GM12878 (cell line): ENCODE results near the gene MGAT4B. TPM values are rescaled to one million over a fixed set of nuclear protein-coding genes. Genes with fewer than 3 reads are reported as not detected.

Experiments
- ATAC-seq: fragments of 200-7000 bp; cut with Tn5 transposase; 3 replicates; pipeline ENCODE4 v1.9.1; 2020; ENCODE audit warnings: mild to moderate bottlenecking, moderate library complexity
- BruUV-seq: library from RNA; stranded (reverse); fragments of 400-500 nt; replicated peaks from 2 replicates; lab custom pipeline; 2021; lab: Mats Ljungman, UMichigan
- CTCF ChIA-PET: fragments of 300-600 bp; sonication (Branson Sonifier 250); formaldehyde crosslinking; extraction: SDS; loops from one replicate; lab custom pipeline; 2021; ENCODE audit warnings: inconsistent platforms; lab: Yijun Ruan, JAX
- POLR2A ChIA-PET: fragments of 350-600 bp; formaldehyde crosslinking; extraction: SDS; loops from one replicate; lab custom pipeline; 2021; ENCODE audit warnings: inconsistent platforms; lab: Charles Lee
- RAD21 ChIA-PET: fragments of 300-600 bp; sonication (Branson Sonifier 250); formaldehyde crosslinking; loops from one replicate; lab custom pipeline; 2023; ENCODE audit warnings: antibody characterized with exemption; ENCODE audit not compliant: unreplicated experiment; lab: Charles Lee
- SMC1A ChIA-PET: fragments of 300-600 bp; sonication (Branson Sonifier 250); formaldehyde crosslinking; loops from one replicate; lab custom pipeline; 2023; ENCODE audit not compliant: unreplicated experiment, uncharacterized antibody; lab: Charles Lee
- DNase-seq: peaks from one replicate; pipeline ENCODE4 v3.0.0-alpha.2; 2011; ENCODE audit warnings: low read depth, low spot score
- FAIRE-seq: peaks from 3 replicates; lab custom pipeline; 2011; peaks lifted over from hg19 to GRCh38; lab: Jason Lieb, UNC
- H2AFZ ChIP-seq: 2 replicates; pipeline ENCODE4 v1.6.0; 2011; ENCODE audit warnings: low read depth, low read length, control low read depth; ENCODE audit not compliant: control insufficient read depth
- H3K27ac ChIP-seq: 2 replicates; pipeline ENCODE4 v1.5.1; 2011; ENCODE audit warnings: control low read depth; ENCODE audit not compliant: control insufficient read depth, insufficient read depth
- H3K27me3 ChIP-seq, 2 experiments: replicated peaks in 1 of 2; 2 replicates each; pipeline versions ENCODE4 v1.6.0 to v1.6.1; 2011; ENCODE audit warnings: low read length in 1 of 2; ENCODE audit not compliant: control insufficient read depth in 2 of 2, insufficient read depth in 2 of 2
- H3K36me3 ChIP-seq, 2 experiments: 2 replicates each; pipeline ENCODE4 v1.5.1; 2011; ENCODE audit warnings: low read length in 1 of 2; ENCODE audit not compliant: control insufficient read depth in 2 of 2, insufficient read depth in 2 of 2
- H3K4me1 ChIP-seq: 2 replicates; pipeline ENCODE4 v1.6.1; 2011; ENCODE audit warnings: mild to moderate bottlenecking, low read length, moderate library complexity, mixed read lengths; ENCODE audit not compliant: control insufficient read depth, insufficient read depth
- H3K4me2 ChIP-seq: 2 replicates; pipeline ENCODE4 v1.6.0; 2011; ENCODE audit warnings: control low read depth; ENCODE audit not compliant: control insufficient read depth, insufficient read depth
- H3K4me3 ChIP-seq: fragments of 200-600 bp; sonication (generic); 2 replicates; pipeline ENCODE4 v1.5.1; 2016
- H3K79me2 ChIP-seq: 2 replicates; pipeline ENCODE4 v1.6.0; 2011; ENCODE audit warnings: low read length; ENCODE audit not compliant: control insufficient read depth, insufficient read depth
- H3K9ac ChIP-seq: 2 replicates; pipeline ENCODE4 v1.8.0; 2011; ENCODE audit warnings: low read length, control low read depth, mixed read lengths; ENCODE audit not compliant: control insufficient read depth, insufficient read depth
- H3K9me3 ChIP-seq: replicated peaks from 3 replicates; pipeline ENCODE4 v1.5.1; 2011; ENCODE audit warnings: mild to moderate bottlenecking, low read length; ENCODE audit not compliant: control insufficient read depth, insufficient read depth
- H4K20me1 ChIP-seq: 2 replicates; pipeline ENCODE4 v1.6.0; 2011; ENCODE audit not compliant: control insufficient read depth, insufficient read depth
- E2F8 ChIP-seq: fragments of 450-650 bp; IDR thresholded peaks from 2 replicates; pipeline ENCODE4 v1.6.1; 2018; ENCODE audit warnings: mild to moderate bottlenecking, low read depth, moderate library complexity; ENCODE audit not compliant: partially characterized antibody
- HCFC1 ChIP-seq: fragments of 150-350 bp; IDR thresholded peaks from 2 replicates; pipeline ENCODE4 v1.6.1; 2014; ENCODE audit warnings: low read length
- IKZF2 ChIP-seq, 2 experiments: fragments of 450-650 bp; IDR thresholded peaks; 2 replicates each; pipeline ENCODE4 v1.6.1; 2017; ENCODE audit warnings: mild to moderate bottlenecking in 2 of 2, moderate library complexity in 2 of 2
- IRF5 ChIP-seq: fragments of 450-650 bp; IDR thresholded peaks from 2 replicates; pipeline ENCODE4 v1.6.1; 2017; ENCODE audit warnings: borderline replicate concordance
- MAX ChIP-seq: IDR thresholded peaks from 2 replicates; pipeline ENCODE4 v1.6.1; 2012; ENCODE audit warnings: low read depth, low read length, improper control_type of control experiment
- MLLT1 ChIP-seq: fragments of 450-650 bp; IDR thresholded peaks from 2 replicates; pipeline ENCODE4 v1.6.1; 2016; ENCODE audit warnings: mild to moderate bottlenecking
- NBN ChIP-seq: fragments of 450-650 bp; IDR thresholded peaks from 2 replicates; pipeline ENCODE4 v1.6.1; 2016
- NR2F1 ChIP-seq: fragments of 450-650 bp; conservative IDR thresholded peaks from 2 replicates; pipeline ENCODE4 v1.6.1; 2017; ENCODE audit warnings: mild to moderate bottlenecking
- PML ChIP-seq: IDR thresholded peaks from 2 replicates; pipeline ENCODE4 v1.6.1; 2012; ENCODE audit warnings: low read length, inconsistent platforms
- RELB ChIP-seq: fragments of 450-650 bp; IDR thresholded peaks from 2 replicates; pipeline ENCODE4 v1.6.1; 2017; ENCODE audit warnings: low read depth, mild to moderate bottlenecking, moderate library complexity
- USF1 ChIP-seq: IDR thresholded peaks from 2 replicates; pipeline ENCODE4 v1.6.1; 2011; ENCODE audit warnings: borderline replicate concordance, low read depth, mild to moderate bottlenecking, moderate library complexity, mixed read lengths, low read length; ENCODE audit not compliant: insufficient read depth; ENCODE audit errors: extremely low read length
- WGBS: methylation state at CpG from one replicate; pipeline ENCODE4 v1.1.6; 2016; ENCODE audit warnings: low lambda C conversion rate; ENCODE audit not compliant: insufficient replicate concordance, insufficient coverage; ENCODE audit errors: missing lambda C conversion rate; 5-methylcytosine and 5-hydroxymethylcytosine counted together
- in situ Hi-C: fragments of 300-500 bp; cut with MboI; formaldehyde crosslinking; loops from 9 replicates; pipeline ENCODE4 v1.14.3; 2018; ENCODE audit warnings: mixed read lengths
- intact Hi-C: fragments of 100-400 bp; cut with micrococcal nuclease; formaldehyde crosslinking; loops from one replicate; pipeline ENCODE4 v1.14.2; 2022; ENCODE audit not compliant: unreplicated experiment
- polyA plus RNA-seq, 11 experiments: library from polyadenylated mRNA; depleted of rRNA in 4 of 11; unstranded in 6 of 11; stranded (reverse) in 5 of 11; fragments of >200 nt; fragmentation: Nextera tagmentation in 4 of 11; fragmentation: Illumina TruSeq in 1 of 11; extraction: Ambion mirVana in 4 of 11; extraction: Trizol in 1 of 11; gene quantifications; 1 replicate in 1 of 11; 2 replicates in 10 of 11; pipeline versions ENCODE4 v1.2.1 to v1.2.3, GENCODE V29; 2011 to 2016; ENCODE audit warnings: inconsistent platforms in 2 of 11, missing spikeins in 2 of 11, low read depth in 1 of 11
- total RNA-seq, 4 experiments: library from RNA; depleted of rRNA in 3 of 4; stranded (reverse); fragments of >200 nt in 3 of 4; fragmentation: Illumina TruSeq in 1 of 4; extraction: Trizol in 1 of 4; gene quantifications; 2 replicates each; pipeline versions ENCODE4 v1.2.1 to v1.2.3, GENCODE V29; 2013 to 2021

The MGAT4B gene
- total and polyA plus RNA-seq, 10 of the 15 experiments (the other 5 are each of a cell fraction or from before 2014, with no cell fraction given), result 0.60 to 82.5 (median 34.4) TPM; not detected in 1

- TF ChIP-seq MLLT1 (no peak), USF1 (no peak), IRF5 (no peak), MAX (no peak)
These were observed 32.2 kb downstream of the MGAT4B start (continued) for GRCh38 chr5:179774442-179774841.

- Histone ChIP-seq H3K9me3 (no peaks in the 10 kb centered on the region), H2AFZ (no peak overlapping the region), H3K4me3 (no peak overlapping the region), H3K27ac (no peak overlapping the region), H4K20me1 (no peaks in the 10 kb centered on the region), H3K36me3 (peaks cover 20 to 34% of the 10 kb centered on the region in 2 experiments), H3K4me1 (no peaks in the 10 kb centered on the region), H3K4me2 (no peak overlapping the region), H3K9ac (no peak overlapping the region), H3K27me3 (no peaks in the 10 kb centered on the region), H3K79me2 (no peaks in the 10 kb centered on the region)
- no TSS peak for BruUV-seq
- TF ChIP-seq NBN, result no peak
- TF ChIP-seq IKZF2 (IDR thresholded peaks at IDR 0.05), result no peak
- no peak for TF ChIP-seq E2F8
- TF ChIP-seq NR2F1, result no peak
- no peak for TF ChIP-seq PML
- no peak for TF ChIP-seq RELB
- TF ChIP-seq HCFC1, result no peak
- SMC1A ChIA-PET, result no interaction called here
- POLR2A ChIA-PET, result no interaction called here
- 98% methylated on average over 7 of the region's 9 CpGs for WGBS
- RAD21 ChIA-PET, result no interaction called here
- no peak for FAIRE-seq
- in situ Hi-C loops (no loop called here), intact Hi-C loops (no loop called here)
- DNase-seq, result no peak
- CTCF ChIA-PET, result no interaction called here
- ATAC-seq, result no peak
These were observed 33.0 kb downstream of the MGAT4B start for GRCh38 chr5:179773686-179774040.
